Left ventricle myocardium superior (tissue), 1 donor: Measurements from ENCODE around the gene FBXO15. TPM values are rescaled to one million over a fixed set of nuclear protein-coding genes. Genes with fewer than 3 reads are reported as not detected.

Experiments used
- total RNA-seq: library from RNA; stranded (reverse); fragmentation: NEBNext Ultra II Directional; extraction: Animal tissue kit (Norgen Biotek cat#: 25700); gene quantifications from one replicate; pipeline ENCODE4 v1.2.1, GENCODE V29; 2021
- donor health status: DM: no; HTN: yes; CAD: no; lungs with severe emphysema.

The FBXO15 gene
- total RNA-seq, 1 donor from 2014 or later, result not detected

Other genes with a start within 250 kb of the FBXO15 start
- gene TIMM21, start 689 bp upstream of the FBXO15 start, total RNA-seq, result 163 TPM
- 103 TPM for gene CYB5A, start 144.1 kb upstream of the FBXO15 start, total RNA-seq
- gene C18orf63, start 168.0 kb upstream of the FBXO15 start, total RNA-seq, result not detected